ENCODE results near the gene SLC6A12.
"Not testable (repeated sequence)": the region's sequence is repeated elsewhere in the genome, so short reads cannot be mapped to it uniquely, and the experiment has no call there.

Gene SLC6A12

GRCh38 chr12:234019-234418, 20.1 kb upstream of the SLC6A12 start:
- DNase-seq: no peak

GRCh38 chr12:233615-233968, 19.6 kb upstream of the SLC6A12 start:
- DNase-seq: no peak

GRCh38 chr12:232731-233614, 19.0 kb upstream of the SLC6A12 start:
- peak in 2 of 3 donors; percentile 8 to 13 for DNase-seq

GRCh38 chr12:230925-231671, 17.1 kb upstream of the SLC6A12 start:
- no peak for DNase-seq

GRCh38 chr12:229441-230191, 15.7 kb upstream of the SLC6A12 start:
- no peak for DNase-seq

- DNase-seq: no peak
These were observed 14.9 kb upstream of the SLC6A12 start for GRCh38 chr12:228846-229200.

GRCh38 chr12:227923-228845, 14.2 kb upstream of the SLC6A12 start:
- no peak for DNase-seq

GRCh38 chr12:227286-227915, 13.4 kb upstream of the SLC6A12 start:
- no peak for DNase-seq

- no peak for DNase-seq
These were observed 12.4 kb upstream of the SLC6A12 start for GRCh38 chr12:226401-226800.

- DNase-seq: peak; percentile 20 to 54 (median 36)
These were observed 11.1 kb upstream of the SLC6A12 start for GRCh38 chr12:225012-225411.

- no peak for DNase-seq
These were observed 10.4 kb upstream of the SLC6A12 start for GRCh38 chr12:224330-224729.

- DNase-seq: no peak
These were observed 9.9 kb upstream of the SLC6A12 start for GRCh38 chr12:223841-224240.

- no peak for DNase-seq
These were observed 7.8 kb upstream of the SLC6A12 start for GRCh38 chr12:221736-222135.

- DNase-seq: no peak
These were observed 7.1 kb upstream of the SLC6A12 start for GRCh38 chr12:220946-221550.

GRCh38 chr12:220491-220890, 6.5 kb upstream of the SLC6A12 start:
- DNase-seq: no peak

- DNase-seq: peak; percentile 93 to 95 (median 94)
These were observed 6.0 kb upstream of the SLC6A12 start for GRCh38 chr12:219891-220352.

GRCh38 chr12:218728-219590, 5.0 kb upstream of the SLC6A12 start:
- DNase-seq: no peak

GRCh38 chr12:218221-218620, 4.3 kb upstream of the SLC6A12 start:
- no peak for DNase-seq

- DNase-seq: not testable (repeated sequence)
These were observed 3.1 kb upstream of the SLC6A12 start for GRCh38 chr12:217029-217428.

- peak; percentile 43 to 54 (median 44) for DNase-seq
These were observed 1.2 kb upstream of the SLC6A12 start for GRCh38 chr12:215116-215515.
